GM12878 (cell line): ENCODE results near the gene DIPK2A. TPM values are rescaled to one million over a fixed set of nuclear protein-coding genes. Genes with fewer than 3 reads are reported as not detected.

ENCODE experiments used
- ATAC-seq: fragments of 200-7000 bp; cut with Tn5 transposase; 3 replicates; pipeline ENCODE4 v1.9.1; 2020; ENCODE audit warnings: mild to moderate bottlenecking, moderate library complexity
- BruUV-seq: library from RNA; stranded (reverse); fragments of 400-500 nt; replicated peaks from 2 replicates; lab custom pipeline; 2021; lab: Mats Ljungman, UMichigan
- CTCF ChIA-PET: fragments of 300-600 bp; sonication (Branson Sonifier 250); formaldehyde crosslinking; extraction: SDS; loops from one replicate; lab custom pipeline; 2021; ENCODE audit warnings: inconsistent platforms; lab: Yijun Ruan, JAX
- POLR2A ChIA-PET: fragments of 350-600 bp; formaldehyde crosslinking; extraction: SDS; loops from one replicate; lab custom pipeline; 2021; ENCODE audit warnings: inconsistent platforms; lab: Charles Lee
- RAD21 ChIA-PET: fragments of 300-600 bp; sonication (Branson Sonifier 250); formaldehyde crosslinking; loops from one replicate; lab custom pipeline; 2023; ENCODE audit warnings: antibody characterized with exemption; ENCODE audit not compliant: unreplicated experiment; lab: Charles Lee
- SMC1A ChIA-PET: fragments of 300-600 bp; sonication (Branson Sonifier 250); formaldehyde crosslinking; loops from one replicate; lab custom pipeline; 2023; ENCODE audit not compliant: unreplicated experiment, uncharacterized antibody; lab: Charles Lee
- DNase-seq: peaks from one replicate; pipeline ENCODE4 v3.0.0-alpha.2; 2011; ENCODE audit warnings: low read depth, low spot score
- FAIRE-seq: peaks from 3 replicates; lab custom pipeline; 2011; peaks lifted over from hg19 to GRCh38; lab: Jason Lieb, UNC
- H2AFZ ChIP-seq: 2 replicates; pipeline ENCODE4 v1.6.0; 2011; ENCODE audit warnings: low read depth, low read length, control low read depth; ENCODE audit not compliant: control insufficient read depth
- H3K27ac ChIP-seq: 2 replicates; pipeline ENCODE4 v1.5.1; 2011; ENCODE audit warnings: control low read depth; ENCODE audit not compliant: control insufficient read depth, insufficient read depth
- H3K27me3 ChIP-seq, 2 experiments: replicated peaks in 1 of 2; 2 replicates each; pipeline versions ENCODE4 v1.6.0 to v1.6.1; 2011; ENCODE audit warnings: low read length in 1 of 2; ENCODE audit not compliant: control insufficient read depth in 2 of 2, insufficient read depth in 2 of 2
- H3K36me3 ChIP-seq, 2 experiments: 2 replicates each; pipeline ENCODE4 v1.5.1; 2011; ENCODE audit warnings: low read length in 1 of 2; ENCODE audit not compliant: control insufficient read depth in 2 of 2, insufficient read depth in 2 of 2
- H3K4me1 ChIP-seq: 2 replicates; pipeline ENCODE4 v1.6.1; 2011; ENCODE audit warnings: mild to moderate bottlenecking, low read length, moderate library complexity, mixed read lengths; ENCODE audit not compliant: control insufficient read depth, insufficient read depth
- H3K4me2 ChIP-seq: 2 replicates; pipeline ENCODE4 v1.6.0; 2011; ENCODE audit warnings: control low read depth; ENCODE audit not compliant: control insufficient read depth, insufficient read depth
- H3K4me3 ChIP-seq: fragments of 200-600 bp; sonication (generic); 2 replicates; pipeline ENCODE4 v1.5.1; 2016
- H3K79me2 ChIP-seq: 2 replicates; pipeline ENCODE4 v1.6.0; 2011; ENCODE audit warnings: low read length; ENCODE audit not compliant: control insufficient read depth, insufficient read depth
- H3K9ac ChIP-seq: 2 replicates; pipeline ENCODE4 v1.8.0; 2011; ENCODE audit warnings: low read length, control low read depth, mixed read lengths; ENCODE audit not compliant: control insufficient read depth, insufficient read depth
- H3K9me3 ChIP-seq: replicated peaks from 3 replicates; pipeline ENCODE4 v1.5.1; 2011; ENCODE audit warnings: mild to moderate bottlenecking, low read length; ENCODE audit not compliant: control insufficient read depth, insufficient read depth
- H4K20me1 ChIP-seq: 2 replicates; pipeline ENCODE4 v1.6.0; 2011; ENCODE audit not compliant: control insufficient read depth, insufficient read depth
- BHLHE40 ChIP-seq, 2 experiments: fragments of 450-650 bp in 1 of 2; IDR thresholded peaks; 2 replicates each; pipeline ENCODE4 v1.6.1; 2011 to 2017; ENCODE audit warnings: low read depth in 2 of 2, borderline replicate concordance in 1 of 2, improper control_type of control experiment in 1 of 2, low read length in 1 of 2, mild to moderate bottlenecking in 1 of 2
- CHD2 ChIP-seq: IDR thresholded peaks from 2 replicates; pipeline ENCODE4 v1.6.1; 2011; ENCODE audit warnings: low read depth, low read length, improper control_type of control experiment, borderline replicate concordance
- CREB1 ChIP-seq: IDR thresholded peaks from 2 replicates; pipeline ENCODE4 v1.6.1; 2012; ENCODE audit warnings: low read depth, mild to moderate bottlenecking, inconsistent platforms
- DPF2 ChIP-seq: fragments of 450-650 bp; IDR thresholded peaks from 2 replicates; pipeline ENCODE4 v1.6.1; 2017; ENCODE audit warnings: mild to moderate bottlenecking
- FOXK2 ChIP-seq: fragments of 450-650 bp; IDR thresholded peaks from 2 replicates; pipeline ENCODE4 v1.6.1; 2017; ENCODE audit warnings: mild to moderate bottlenecking, moderate library complexity
- IRF4 ChIP-seq: IDR thresholded peaks from 2 replicates; pipeline ENCODE4 v1.6.1; 2011; ENCODE audit warnings: low read depth, low read length
- MEF2B ChIP-seq: fragments of 450-650 bp; IDR thresholded peaks from 2 replicates; pipeline ENCODE4 v1.6.1; 2018; ENCODE audit warnings: mild to moderate bottlenecking, moderate library complexity; ENCODE audit not compliant: partially characterized antibody, poor library complexity, severe bottlenecking
- NBN ChIP-seq: fragments of 450-650 bp; IDR thresholded peaks from 2 replicates; pipeline ENCODE4 v1.6.1; 2016
- NR2C2 ChIP-seq: IDR thresholded peaks from 2 replicates; pipeline ENCODE4 v1.6.1; 2011; ENCODE audit warnings: borderline replicate concordance, low read depth; ENCODE audit not compliant: control insufficient read depth, insufficient read length
- RAD21 ChIP-seq: IDR thresholded peaks from 2 replicates; pipeline ENCODE4 v1.6.1; 2011; ENCODE audit warnings: mild to moderate bottlenecking, low read depth, low read length, moderate library complexity; ENCODE audit not compliant: insufficient read depth
- ZBTB33 ChIP-seq: fragments of 450-650 bp; IDR thresholded peaks from 2 replicates; pipeline ENCODE4 v1.6.1; 2017; ENCODE audit warnings: mild to moderate bottlenecking
- ZNF217 ChIP-seq: fragments of 450-650 bp; IDR thresholded peaks from 2 replicates; pipeline ENCODE4 v1.6.1; 2017; ENCODE audit warnings: antibody characterized with exemption, mild to moderate bottlenecking
- ZSCAN29 ChIP-seq: fragments of 450-650 bp; IDR thresholded peaks from 2 replicates; pipeline ENCODE4 v1.6.1; 2017; ENCODE audit warnings: mild to moderate bottlenecking, moderate library complexity
- WGBS: methylation state at CpG from one replicate; pipeline ENCODE4 v1.1.6; 2016; ENCODE audit warnings: low lambda C conversion rate; ENCODE audit not compliant: insufficient replicate concordance, insufficient coverage; ENCODE audit errors: missing lambda C conversion rate; 5-methylcytosine and 5-hydroxymethylcytosine counted together
- in situ Hi-C: fragments of 300-500 bp; cut with MboI; formaldehyde crosslinking; loops from 9 replicates; pipeline ENCODE4 v1.14.3; 2018; ENCODE audit warnings: mixed read lengths
- intact Hi-C: fragments of 100-400 bp; cut with micrococcal nuclease; formaldehyde crosslinking; loops from one replicate; pipeline ENCODE4 v1.14.2; 2022; ENCODE audit not compliant: unreplicated experiment
- polyA plus RNA-seq, 11 experiments: library from polyadenylated mRNA; depleted of rRNA in 4 of 11; unstranded in 6 of 11; stranded (reverse) in 5 of 11; fragments of >200 nt; fragmentation: Nextera tagmentation in 4 of 11; fragmentation: Illumina TruSeq in 1 of 11; extraction: Ambion mirVana in 4 of 11; extraction: Trizol in 1 of 11; gene quantifications; 1 replicate in 1 of 11; 2 replicates in 10 of 11; pipeline versions ENCODE4 v1.2.1 to v1.2.3, GENCODE V29; 2011 to 2016; ENCODE audit warnings: inconsistent platforms in 2 of 11, missing spikeins in 2 of 11, low read depth in 1 of 11
- total RNA-seq, 4 experiments: library from RNA; depleted of rRNA in 3 of 4; stranded (reverse); fragments of >200 nt in 3 of 4; fragmentation: Illumina TruSeq in 1 of 4; extraction: Trizol in 1 of 4; gene quantifications; 2 replicates each; pipeline versions ENCODE4 v1.2.1 to v1.2.3, GENCODE V29; 2013 to 2021

The DIPK2A gene
- total and polyA plus RNA-seq, 10 of the 15 experiments (the other 5 are each of a cell fraction or from before 2014, with no cell fraction given): 4.6 to 36.4 (median 15.0) TPM

GRCh38 chr3:143989461-143989860 lies 17.8 kb downstream of the DIPK2A start:
- H3K36me3 ChIP-seq: peaks cover 2 to 7% of the 10 kb centered on the region in 2 experiments
- no peaks in the 10 kb centered on the region for H3K4me1 ChIP-seq
- in situ Hi-C loops: no loop called here
- peaks cover 4% of the 10 kb centered on the region for H3K9me3 ChIP-seq
- CTCF ChIA-PET: interaction anchor here (1.4 kb wide), 1 partner anchor 13 kb away, joined by 3 read pairs; no protein-coding TSS in a partner anchor
- peaks cover 26% of the 10 kb centered on the region for H3K79me2 ChIP-seq
- H3K9ac ChIP-seq: no peak overlapping the region
- ATAC-seq: no peak
- SMC1A ChIA-PET: no interaction called here
- FAIRE-seq: no peak
- RAD21 ChIA-PET: interaction anchor here (1.0 kb wide), 1 partner anchor 43 kb away, joined by 3 read pairs; no protein-coding TSS in a partner anchor
- no peak overlapping the region for H3K4me3 ChIP-seq
- no peaks in the 10 kb centered on the region for H3K27me3 ChIP-seq
- no peak overlapping the region for H2AFZ ChIP-seq
- BruUV-seq: no TSS peak
- H4K20me1 ChIP-seq: no peaks in the 10 kb centered on the region
- 96% methylated on average over 7 of the region's 7 CpGs for WGBS
- POLR2A ChIA-PET: no interaction called here
- no peak overlapping the region for H3K4me2 ChIP-seq
- intact Hi-C loops: no loop called here
- no peak overlapping the region for H3K27ac ChIP-seq
- no peak for TF ChIP-seq DPF2
- no peak for TF ChIP-seq ZNF217
- TF ChIP-seq ZBTB33: no peak
- TF ChIP-seq ZSCAN29: no peak
- TF ChIP-seq NBN: no peak
- TF ChIP-seq RAD21: no peak
- no peak for TF ChIP-seq FOXK2
- no peak for TF ChIP-seq IRF4
- TF ChIP-seq CHD2: no peak
- no peak for TF ChIP-seq MEF2B
- no peak for TF ChIP-seq BHLHE40 (IDR thresholded peaks at IDR 0.05; ENCODE audit: borderline replicate concordance in 1 of 2, low read depth in 2 of 2, low read length in 1 of 2)
- TF ChIP-seq NR2C2: no peak
- no peak for TF ChIP-seq CREB1
- no peak for DNase-seq
